Panc1 (cell line): ENCODE measurements around the gene CEACAM21. TPM values are rescaled to one million over a fixed set of nuclear protein-coding genes. Genes with fewer than 3 reads are reported as not detected.

Experiments
- ATAC-seq: fragments of 200-7000 bp; cut with Tn5 transposase; 2 replicates; pipeline ENCODE4 v1.9.1; 2020; ENCODE audit warnings: mild to moderate bottlenecking, moderate library complexity
- BruUV-seq: library from RNA; stranded (reverse); fragments of 400-500 nt; replicated peaks from 2 replicates; lab custom pipeline; 2021; lab: Mats Ljungman, UMichigan
- CTCF ChIA-PET: fragments of 300-600 bp; sonication (Branson Sonifier 250); formaldehyde crosslinking; loops from one replicate; lab custom pipeline; 2022; ENCODE audit warnings: antibody characterized with exemption; lab: Charles Lee
- POLR2A ChIA-PET: fragments of 300-600 bp; sonication (Branson Sonifier 250); formaldehyde crosslinking; loops from one replicate; lab custom pipeline; 2022; ENCODE audit warnings: antibody characterized with exemption; lab: Charles Lee
- DNase-seq: peaks from one replicate; pipeline ENCODE4 v3.0.0-alpha.2; 2010; ENCODE audit warnings: low read depth, low spot score
- H3K27ac ChIP-seq: 2 replicates; pipeline ENCODE4 v1.5.1; 2011; ENCODE audit warnings: mild to moderate bottlenecking, low read length, inconsistent platforms
- H3K27me3 ChIP-seq: fragments of 200-500 bp; sonication (Bioruptor generic); 2 replicates; pipeline ENCODE4 v1.6.0; 2014; ENCODE audit warnings: low read length, inconsistent platforms; ENCODE audit not compliant: control insufficient read depth, insufficient read depth
- H3K36me3 ChIP-seq: fragments of 200-500 bp; sonication (Bioruptor generic); 2 replicates; pipeline ENCODE4 v1.5.1; 2014; ENCODE audit warnings: inconsistent platforms, mild to moderate bottlenecking, low read length, moderate library complexity; ENCODE audit not compliant: control insufficient read depth, insufficient read depth
- H3K4me1 ChIP-seq: 2 replicates; pipeline ENCODE4 v1.5.1; 2011; ENCODE audit warnings: inconsistent platforms, mild to moderate bottlenecking, low read length, moderate library complexity; ENCODE audit not compliant: control insufficient read depth, insufficient read depth
- H3K4me3 ChIP-seq, 2 experiments: 2 replicates each; pipeline ENCODE4 v1.5.1; 2011 to 2012; ENCODE audit warnings: low read depth in 2 of 2, low read length in 2 of 2, mild to moderate bottlenecking in 2 of 2, inconsistent platforms in 1 of 2, moderate library complexity in 1 of 2
- H3K9me3 ChIP-seq: fragments of 200-500 bp; sonication (Bioruptor generic); 2 replicates; pipeline ENCODE4 v1.5.1; 2014; ENCODE audit warnings: low read depth, mild to moderate bottlenecking, inconsistent platforms, low read length, moderate library complexity; ENCODE audit not compliant: control insufficient read depth, insufficient read depth
- CTCF ChIP-seq: fragments of 450-650 bp; IDR thresholded peaks from 2 replicates; pipeline ENCODE4 v1.5.1; 2017; ENCODE audit warnings: mild to moderate bottlenecking
- POLR2AphosphoS5 ChIP-seq: IDR thresholded peaks from 2 replicates; pipeline ENCODE4 v1.6.1; 2012; ENCODE audit warnings: mild to moderate bottlenecking, low read depth, low read length, moderate library complexity
- REST ChIP-seq, 2 experiments: IDR thresholded peaks; 2 replicates each; pipeline ENCODE4 v1.6.1; 2011 to 2012; ENCODE audit warnings: low read depth in 2 of 2, control low read depth in 1 of 2, low read length in 1 of 2, mild to moderate bottlenecking in 1 of 2, moderate library complexity in 1 of 2; ENCODE audit not compliant: insufficient read depth in 1 of 2
- SIN3A ChIP-seq: IDR thresholded peaks from 2 replicates; pipeline ENCODE4 v1.6.1; 2012; ENCODE audit warnings: low read depth, mild to moderate bottlenecking, low read length, moderate library complexity, borderline replicate concordance; ENCODE audit not compliant: insufficient read depth
- TCF7L2 ChIP-seq: IDR thresholded peaks from 2 replicates; pipeline ENCODE4 v1.6.1; 2011; ENCODE audit warnings: mild to moderate bottlenecking, low read depth, low read length, inconsistent platforms
- in situ Hi-C: cut with HindIII; loops from 2 replicates; pipeline ENCODE4 v1.10.0; 2016; ENCODE audit warnings: low sequenced_read_pairs, low pct_unique_long_range_greater_than_20kb
- intact Hi-C: fragments of 100-400 bp; cut with micrococcal nuclease; formaldehyde crosslinking; loops from one replicate; pipeline ENCODE4 v1.10.0; 2022; ENCODE audit not compliant: unreplicated experiment
- total RNA-seq: library from RNA; stranded (reverse); gene quantifications from one replicate; pipeline ENCODE4 v1.2.1, GENCODE V29; 2021; ENCODE audit not compliant: unreplicated experiment

The CEACAM21 gene
- total RNA-seq, 1 experiment from 2014 or later, result not detected

- Histone ChIP-seq H3K9me3 (no peaks in the 10 kb centered on the region), H3K36me3 (no peaks in the 10 kb centered on the region), H3K27ac (no peak overlapping the region), H3K4me1 (no peaks in the 10 kb centered on the region), H3K4me3 (no peak overlapping the region), H3K27me3 (no peaks in the 10 kb centered on the region)
- intact Hi-C loops, result no loop called here
- ChIA-PET CTCF (no interaction called here), POLR2A (no interaction called here)
- TF ChIP-seq REST (IDR thresholded peaks at IDR 0.05; ENCODE audit: insufficient read depth in 1 of 2, low read depth in 2 of 2, low read length in 1 of 2) (no peak), CTCF (no peak), SIN3A (no peak), POLR2AphosphoS5 (no peak)
- ATAC-seq, result no peak
- in situ Hi-C loops, result no loop called here
- DNase-seq, result no peak
- no TSS peak for BruUV-seq
These were observed 43.1 kb downstream of the CEACAM21 start for GRCh38 chr19:41619018-41619556.

GRCh38 chr19:41620171-41620570 is 44.2 kb downstream of the CEACAM21 start:
- H3K4me1 ChIP-seq, result no peaks in the 10 kb centered on the region
- no peak for DNase-seq
- H3K27ac ChIP-seq, result no peak overlapping the region
- intact Hi-C loops (no loop called here), in situ Hi-C loops (no loop called here)
- no peak for ATAC-seq
- TF ChIP-seq POLR2AphosphoS5 (no peak), SIN3A (no peak), TCF7L2 (no peak), REST (IDR thresholded peaks at IDR 0.05; ENCODE audit: insufficient read depth in 1 of 2, low read depth in 2 of 2, low read length in 1 of 2) (no peak), CTCF (no peak)
- H3K36me3 ChIP-seq, result no peaks in the 10 kb centered on the region
- CTCF ChIA-PET, result no interaction called here
- BruUV-seq, result no TSS peak
- H3K27me3 ChIP-seq, result no peaks in the 10 kb centered on the region; the same call in 1 of the 2 replicates
- POLR2A ChIA-PET, result no interaction called here
- H3K4me3 ChIP-seq, result no peak overlapping the region
- H3K9me3 ChIP-seq, result no peaks in the 10 kb centered on the region
